NOMO-1 treated with DMSO at 0.1 percent for 48 hours (cell line): ENCODE data around the gene DLG2.
"Not testable (repeated sequence)": the region's sequence is repeated elsewhere in the genome, so short reads cannot be mapped to it uniquely, and the experiment has no call there.

Source experiments
- DNase-seq: peaks from one replicate; lab custom pipeline; 2025; ENCODE audit not compliant: unreplicated experiment; lab: John Stamatoyannopoulos, UW

DLG2 gene

GRCh38 chr11:85346484-85346883 is 280.7 kb downstream of the DLG2 start:
- no peak for DNase-seq

- not testable (repeated sequence) for DNase-seq
Observed at GRCh38 chr11:85340846-85341245, 286.3 kb downstream of the DLG2 start.

DNA sequence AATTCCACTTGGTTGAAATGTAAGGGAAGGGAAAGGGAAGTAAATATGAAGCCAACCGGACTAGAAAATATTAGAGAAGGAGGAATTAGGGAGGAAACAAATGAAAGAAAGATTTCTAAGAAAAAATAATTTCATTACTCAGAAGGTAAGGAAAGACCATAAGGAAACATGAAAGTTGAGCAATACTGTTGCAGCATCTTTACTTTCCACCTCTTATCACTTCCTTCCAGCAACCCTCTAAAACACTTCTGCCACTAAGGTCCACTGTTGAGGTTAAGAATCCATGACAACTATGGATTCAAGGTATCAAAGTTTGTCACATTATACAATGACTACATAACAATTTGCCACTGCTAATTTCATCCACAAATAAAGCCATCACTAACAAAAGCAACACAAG is 308.6 kb downstream of the DLG2 start:
- peak; percentile 74 for DNase-seq

DNA sequence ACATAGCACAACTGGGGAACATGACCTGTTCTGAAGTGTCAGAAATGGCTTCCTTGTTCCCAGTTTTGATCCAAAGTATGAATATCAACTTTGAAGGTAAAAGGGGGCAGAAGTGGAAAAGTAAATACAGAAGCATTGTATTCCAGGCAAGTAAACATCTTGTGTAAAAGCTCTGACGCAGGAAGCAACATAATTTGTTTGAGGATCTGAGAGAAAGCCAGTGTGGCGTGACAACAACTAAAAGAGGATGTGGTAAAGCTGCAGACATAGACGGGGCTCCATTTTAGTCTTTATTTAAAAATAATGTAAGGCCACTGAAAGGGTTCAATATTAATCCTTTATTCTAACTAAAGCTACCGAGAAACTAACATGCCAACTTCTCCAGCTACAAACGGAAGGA is 310.2 kb downstream of the DLG2 start:
- DNase-seq, result peak; percentile 91

DNA sequence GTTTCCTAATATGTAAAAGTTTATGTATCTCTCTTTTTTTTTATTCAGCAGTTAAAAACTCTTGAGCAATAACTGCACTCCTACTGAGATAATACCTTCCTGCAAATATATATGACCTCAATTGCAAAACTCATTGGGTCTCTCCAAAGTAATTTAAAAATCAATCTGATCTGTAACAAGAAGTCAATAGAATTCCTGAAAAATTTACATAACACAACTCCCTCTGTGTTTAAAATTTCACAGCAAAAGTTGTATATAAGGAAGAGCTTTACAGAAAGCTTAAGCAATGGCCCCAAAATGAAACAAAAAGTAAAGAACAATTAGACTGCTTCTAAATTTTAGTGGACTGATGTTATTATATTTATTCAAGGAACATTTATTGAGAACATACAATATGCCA is 313.4 kb downstream of the DLG2 start:
- peak; percentile 48 for DNase-seq

DNA sequence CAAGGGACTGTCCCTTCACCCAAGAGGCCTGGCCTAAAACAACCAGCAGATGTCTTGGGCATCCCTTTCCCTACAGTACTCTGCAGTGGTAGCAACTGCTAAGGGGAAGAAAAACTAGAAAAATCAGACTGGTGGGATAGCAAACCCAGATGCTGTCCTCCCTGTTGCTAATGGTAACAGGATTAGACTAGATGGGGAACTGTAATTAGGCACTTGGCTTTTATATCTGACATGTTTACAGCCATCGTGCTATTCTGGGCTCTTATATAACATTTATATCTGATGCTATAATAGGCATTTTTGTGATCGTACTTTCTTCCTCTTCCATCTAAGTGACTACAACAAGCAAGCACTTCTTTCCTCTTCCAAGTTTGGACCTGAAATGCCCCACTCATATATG is 316.7 kb downstream of the DLG2 start:
- DNase-seq, result no peak

DNA sequence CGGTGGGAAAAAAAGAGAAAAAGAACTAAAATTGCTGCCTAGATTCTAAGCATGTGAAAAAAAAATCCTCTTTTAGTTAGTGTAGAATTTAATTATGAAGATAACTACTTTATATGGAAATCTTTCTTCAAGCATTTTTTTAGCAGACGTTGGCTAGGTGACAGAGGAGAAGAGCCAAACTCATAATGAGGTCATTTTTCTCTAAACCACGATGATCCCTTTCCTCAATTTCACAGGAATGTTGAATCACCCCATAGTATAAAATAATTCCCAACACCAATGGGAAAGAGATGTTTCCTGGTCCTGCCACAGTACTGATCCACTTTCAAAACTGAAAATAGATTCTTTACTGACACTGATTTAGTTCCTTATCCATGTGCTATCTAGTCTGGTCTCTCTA is 319.8 kb downstream of the DLG2 start:
- DNase-seq, result no peak

GRCh38 chr11:85301895-85302678 is 325.1 kb downstream of the DLG2 start:
- no peak for DNase-seq

- no peak for DNase-seq
Observed at GRCh38 chr11:85299258-85299942, 327.7 kb downstream of the DLG2 start.

DNA sequence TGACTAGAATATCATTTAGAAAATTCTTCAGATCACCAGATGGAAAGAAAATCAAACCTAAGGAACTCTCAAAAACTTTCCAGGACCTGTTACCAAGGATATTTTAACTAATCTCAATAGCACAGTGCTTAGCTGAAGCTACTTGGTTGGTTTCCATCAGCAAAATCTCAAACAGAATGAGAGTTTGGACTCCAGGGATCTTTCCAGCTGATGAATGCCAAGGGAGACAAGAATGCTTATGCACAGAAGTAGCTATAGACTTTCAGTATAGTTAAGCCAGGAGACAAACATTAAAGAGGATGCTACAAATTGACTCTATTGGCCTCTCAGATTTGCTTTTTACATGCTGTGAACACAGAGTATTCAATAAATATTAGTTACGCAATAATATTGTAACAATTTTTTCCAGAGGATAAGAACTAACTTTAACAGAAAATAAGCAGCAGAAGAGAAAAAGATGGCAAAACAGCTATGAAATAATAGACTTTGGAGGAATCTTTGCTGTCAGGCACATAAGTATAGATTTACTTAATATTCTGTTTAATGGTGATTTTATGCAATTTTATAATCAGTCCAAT is 331.4 kb downstream of the DLG2 start:
- DNase-seq, result no peak

DNA sequence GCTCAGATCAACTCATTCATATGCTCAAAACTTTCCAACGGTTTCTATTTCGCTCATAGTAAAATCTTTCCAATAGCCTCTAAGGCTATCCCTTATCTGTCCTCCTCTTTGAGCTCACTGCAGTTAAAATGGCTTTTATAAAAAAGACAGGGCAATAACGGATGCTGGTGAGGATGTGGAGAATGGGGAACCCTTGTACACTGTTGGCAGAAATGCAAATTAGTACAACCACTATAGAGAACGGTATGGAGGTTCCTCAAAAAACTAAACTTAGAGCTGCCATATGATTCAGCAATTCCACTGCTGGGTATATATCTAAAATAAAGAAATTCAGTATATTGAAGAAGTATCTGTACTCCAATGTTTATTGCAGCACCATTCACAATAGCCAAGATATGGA is 345.6 kb downstream of the DLG2 start:
- DNase-seq, result peak; percentile 86

GRCh38 chr11:85279267-85279666 is 347.9 kb downstream of the DLG2 start:
- DNase-seq, result peak; percentile 57

DNA sequence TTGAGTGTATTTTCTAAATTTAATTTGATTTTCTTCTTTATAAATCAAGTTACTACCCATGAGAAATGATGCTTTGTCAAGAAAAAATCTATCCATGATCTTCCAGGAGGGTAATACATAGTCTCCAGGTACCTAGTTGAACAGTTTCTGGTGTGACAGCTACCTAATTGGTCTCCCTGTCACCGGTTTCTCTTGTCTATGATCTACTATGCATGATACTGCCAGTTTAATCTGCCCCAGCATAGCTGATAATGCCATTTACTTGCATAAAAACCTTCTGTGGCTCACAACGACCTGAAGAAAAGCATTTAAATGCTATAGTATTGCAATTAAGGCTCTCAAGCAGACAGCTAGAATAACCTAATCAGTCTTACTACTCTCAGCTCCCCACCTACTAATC is 349.5 kb downstream of the DLG2 start:
- DNase-seq, result no peak

GRCh38 chr11:85276332-85276731 is 350.8 kb downstream of the DLG2 start:
- no peak for DNase-seq

DNA sequence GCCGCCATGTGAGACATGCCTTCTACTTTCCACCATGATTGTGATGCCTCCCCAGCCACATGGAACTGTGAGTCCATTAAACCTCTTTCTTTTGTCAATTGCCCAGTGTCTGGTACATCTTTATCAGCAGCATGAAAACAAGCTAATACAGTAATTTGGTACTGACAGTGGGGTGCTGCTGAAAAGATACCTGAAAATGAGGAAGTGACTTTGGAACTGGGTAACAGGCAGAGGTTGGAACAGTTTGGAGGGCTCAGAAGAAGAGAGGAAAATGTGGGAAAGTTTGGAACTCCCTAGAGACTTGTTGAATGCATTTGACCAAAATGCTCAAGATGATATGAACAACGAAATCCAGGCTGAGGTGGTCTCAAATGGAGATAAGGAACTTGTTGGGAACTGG is 356.8 kb downstream of the DLG2 start:
- DNase-seq, result not testable (repeated sequence)

- DNase-seq, result peak; percentile 45
Observed at GRCh38 chr11:85269109-85269508, 358.0 kb downstream of the DLG2 start.

DNA sequence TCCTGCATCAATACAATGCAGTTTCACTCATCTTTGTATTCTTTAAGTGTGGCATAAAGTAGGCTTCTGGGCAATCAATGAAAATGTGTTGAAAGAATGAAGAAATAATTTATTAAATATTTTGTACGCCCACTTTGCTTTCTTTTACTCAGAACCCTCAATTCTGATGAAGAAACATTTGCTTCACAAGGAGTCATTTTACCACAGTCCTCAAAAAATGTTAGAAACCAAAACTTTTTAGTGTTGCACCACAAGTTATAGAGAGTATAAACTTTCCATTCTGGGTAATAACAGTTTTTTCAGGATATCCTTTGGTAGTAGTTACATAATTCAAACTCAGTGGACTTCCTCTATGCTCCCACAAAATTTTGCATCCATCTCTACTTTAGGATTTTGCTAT is 360.5 kb downstream of the DLG2 start:
- peak; percentile 38 for DNase-seq

- no peak for DNase-seq
Observed at GRCh38 chr11:85263328-85263727, 363.8 kb downstream of the DLG2 start.

GRCh38 chr11:85257837-85258236 is 369.3 kb downstream of the DLG2 start:
- DNase-seq, result peak; percentile 73

DNA sequence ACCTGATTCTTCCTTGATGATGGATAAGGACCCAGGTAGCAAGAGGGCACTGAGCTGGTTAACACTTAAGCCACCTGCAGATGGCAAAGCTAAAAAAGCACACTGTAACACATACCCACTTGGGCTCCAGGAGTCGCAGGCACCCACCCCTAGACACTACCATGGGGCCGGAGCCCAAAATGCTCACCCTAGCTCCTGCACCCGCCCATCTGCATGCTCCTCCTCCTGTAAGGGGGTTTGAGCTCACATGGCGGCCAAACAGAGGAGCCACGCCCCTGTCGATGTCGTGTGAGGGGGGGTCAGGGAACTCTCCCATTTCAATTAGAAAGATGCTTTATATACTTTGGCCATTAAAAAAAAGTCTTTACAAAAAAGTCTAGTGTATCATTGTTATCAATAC is 370.7 kb downstream of the DLG2 start:
- DNase-seq, result no peak

DNA sequence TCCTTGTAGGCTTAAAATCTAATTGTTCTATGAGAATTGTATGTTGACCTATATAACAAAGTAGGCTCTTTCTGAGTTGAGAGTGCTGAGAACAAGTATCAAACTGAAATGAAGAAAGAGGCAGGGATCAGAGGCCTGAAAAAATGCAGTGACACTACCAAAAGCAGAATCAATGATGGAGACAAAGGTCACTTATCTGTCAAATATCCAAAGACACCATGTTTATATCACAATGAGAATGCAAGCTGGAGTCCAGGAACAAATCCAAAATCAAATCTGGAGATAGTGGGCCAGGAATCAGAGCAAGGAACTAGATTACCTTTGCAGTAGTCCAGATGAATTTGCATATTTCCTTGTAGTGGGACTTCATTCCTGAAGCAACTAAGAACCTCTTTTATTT is 377.7 kb downstream of the DLG2 start:
- DNase-seq, result no peak

DNA sequence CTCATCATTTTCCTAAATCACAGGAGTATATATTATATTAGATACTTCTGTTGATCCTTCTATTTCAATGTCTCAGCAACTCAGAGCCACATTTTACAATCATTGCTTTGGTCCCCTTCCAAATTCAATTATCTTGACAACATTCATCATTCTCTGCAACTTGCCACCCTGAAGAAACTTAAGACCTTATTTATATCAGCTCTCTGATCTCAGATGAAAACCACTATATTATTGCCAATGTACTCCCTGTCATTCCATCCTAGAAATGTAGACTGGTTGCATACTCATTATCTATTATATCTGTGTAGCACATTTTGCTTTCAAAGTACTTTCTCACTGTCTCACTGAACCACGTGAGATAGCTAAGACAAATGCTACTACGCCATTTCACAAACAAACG is 379.3 kb downstream of the DLG2 start:
- no peak for DNase-seq
